ENCODE measurements around the gene SLC38A10.

SLC38A10 gene

GRCh38 chr17:81200201-81200600, 94.9 kb downstream of the SLC38A10 start:
- no peak for DNase-seq

- DNase-seq, result no peak
Observed at GRCh38 chr17:81199482-81199830, 95.7 kb downstream of the SLC38A10 start.

- DNase-seq, result no peak
Observed at GRCh38 chr17:81198826-81199481, 96.2 kb downstream of the SLC38A10 start.

GRCh38 chr17:81197831-81198490, 97.1 kb downstream of the SLC38A10 start:
- DNase-seq, result no peak

GRCh38 chr17:81197409-81197795, 97.7 kb downstream of the SLC38A10 start:
- no peak for DNase-seq

GRCh38 chr17:81196505-81197408, 98.3 kb downstream of the SLC38A10 start:
- DNase-seq, result no peak

- no peak for DNase-seq
Observed at GRCh38 chr17:81195941-81196495, 99.1 kb downstream of the SLC38A10 start.
